HL-60 (cell line): ENCODE results near the gene CDK5RAP1.

ENCODE experiments used
- DNase-seq, 2 experiments: peaks; one replicate each; pipeline ENCODE4 v3.0.0-alpha.2; 2010 to 2020; ENCODE audit warnings: low read depth in 1 of 2, low spot score in 1 of 2
- H3K27ac ChIP-seq: fragments of 250-450 bp; sonication (Bioruptor Pico); replicated peaks from 2 replicates; pipeline ENCODE4 v1.5.1; 2020; ENCODE audit warnings: mild to moderate bottlenecking, moderate library complexity
- H3K27me3 ChIP-seq: fragments of 250-450 bp; sonication (Bioruptor Pico); 2 replicates; pipeline ENCODE4 v1.5.1; 2021; ENCODE audit warnings: mild to moderate bottlenecking, moderate library complexity; ENCODE audit not compliant: insufficient read depth, poor library complexity, severe bottlenecking
- H3K4me3 ChIP-seq: replicated peaks from 2 replicates; pipeline ENCODE4 v1.5.1; 2011; ENCODE audit warnings: mild to moderate bottlenecking, control low read depth, low read length; ENCODE audit not compliant: insufficient read depth
- CTCF ChIP-seq: IDR thresholded peaks from one replicate; pipeline ENCODE4 v1.5.1; 2011; ENCODE audit warnings: low read length, control low read depth, inconsistent platforms; ENCODE audit not compliant: insufficient read depth
- GABPA ChIP-seq: IDR thresholded peaks from 2 replicates; pipeline ENCODE4 v1.6.1; 2012; ENCODE audit warnings: low read depth
- POLR2AphosphoS5 ChIP-seq: IDR thresholded peaks from 2 replicates; pipeline ENCODE4 v1.6.1; 2012; ENCODE audit warnings: low read depth
- SPI1 ChIP-seq: IDR thresholded peaks from 2 replicates; pipeline ENCODE4 v1.6.1; 2012; ENCODE audit warnings: low read depth, mild to moderate bottlenecking, borderline replicate concordance
- long read RNA-seq: library from polyadenylated mRNA; unstranded; transcript quantifications from one replicate; pipeline ENCODE4 v2.0.0, GENCODE V29; 2020
- TF ChIP-seq, protein P1 (sequence below): IDR thresholded peaks from 2 replicates; pipeline ENCODE4 v1.6.1; 2012; ENCODE audit warnings: low read depth; ENCODE audit not compliant: insufficient replicate concordance

CDK5RAP1 gene, protein sequence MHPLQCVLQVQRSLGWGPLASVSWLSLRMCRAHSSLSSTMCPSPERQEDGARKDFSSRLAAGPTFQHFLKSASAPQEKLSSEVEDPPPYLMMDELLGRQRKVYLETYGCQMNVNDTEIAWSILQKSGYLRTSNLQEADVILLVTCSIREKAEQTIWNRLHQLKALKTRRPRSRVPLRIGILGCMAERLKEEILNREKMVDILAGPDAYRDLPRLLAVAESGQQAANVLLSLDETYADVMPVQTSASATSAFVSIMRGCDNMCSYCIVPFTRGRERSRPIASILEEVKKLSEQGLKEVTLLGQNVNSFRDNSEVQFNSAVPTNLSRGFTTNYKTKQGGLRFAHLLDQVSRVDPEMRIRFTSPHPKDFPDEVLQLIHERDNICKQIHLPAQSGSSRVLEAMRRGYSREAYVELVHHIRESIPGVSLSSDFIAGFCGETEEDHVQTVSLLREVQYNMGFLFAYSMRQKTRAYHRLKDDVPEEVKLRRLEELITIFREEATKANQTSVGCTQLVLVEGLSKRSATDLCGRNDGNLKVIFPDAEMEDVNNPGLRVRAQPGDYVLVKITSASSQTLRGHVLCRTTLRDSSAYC
- long read RNA-seq, transcript CDK5RAP1-202 (14 exons, 2,122 nt): major isoform, 317 of 485 reads
- long read RNA-seq, transcript CDK5RAP1-201 (13 exons, 1,891 nt): minor isoform, 5 of 485 reads
- long read RNA-seq, partial matches to known transcripts: 30 of 485 reads
- long read RNA-seq, other reads (novel, unspliced or antisense): 131 of 485 reads

DNA sequence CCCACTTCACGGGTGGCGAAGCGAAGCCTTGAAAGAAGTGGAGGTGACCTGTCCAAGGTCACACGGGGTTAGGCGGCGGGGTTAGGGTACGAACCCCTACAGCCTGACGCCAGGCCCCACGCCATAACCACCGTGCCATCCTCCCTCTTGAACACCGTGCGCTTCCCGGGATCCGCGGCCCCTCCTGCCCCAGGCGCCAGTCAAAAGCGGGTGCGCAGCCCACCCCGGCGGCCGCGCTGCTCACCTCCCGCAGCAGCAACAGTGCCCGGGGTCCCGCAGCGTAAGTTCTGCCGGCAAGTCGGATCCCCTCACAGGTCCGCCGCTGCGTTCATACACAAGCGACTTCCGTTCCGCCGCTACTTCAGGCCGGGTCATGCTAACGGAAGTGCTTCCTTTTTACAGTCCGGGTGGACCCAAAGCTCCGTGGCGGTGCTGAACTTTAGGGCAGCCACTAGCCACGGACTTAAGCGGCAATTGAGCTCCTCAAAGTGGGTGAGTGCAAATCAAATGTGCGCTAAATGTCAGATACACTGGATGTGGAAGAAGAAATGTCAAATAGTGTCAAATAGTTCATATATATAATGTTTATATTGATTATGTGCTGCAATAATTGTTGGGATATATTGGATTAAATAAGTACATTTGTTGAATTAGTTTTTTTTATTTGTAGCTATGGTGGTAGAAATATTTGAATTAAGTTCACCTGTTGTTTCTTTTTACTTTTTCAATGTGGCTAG, at the start of gene CDK5RAP1:
CDK5RAP1 (minus strand) TSS at position 336 of the 737 bp plus-strand sequence. CDS start 4,455 bp downstream, outside the sequence.
- Histone ChIP-seq H3K27me3 (no peaks in the 10 kb centered on the region), H3K4me3 (peak within 1 kb of the TSS; percentile 97), H3K27ac (peak within 1 kb of the TSS; percentile 73)
- TF ChIP-seq GABPA (peak; percentile 100), CTCF (no peak), SPI1 (no peak; the same call in 1 of the 2 replicates), POLR2AphosphoS5 (peak; percentile 91)
- TF ChIP-seq, protein P1, sequence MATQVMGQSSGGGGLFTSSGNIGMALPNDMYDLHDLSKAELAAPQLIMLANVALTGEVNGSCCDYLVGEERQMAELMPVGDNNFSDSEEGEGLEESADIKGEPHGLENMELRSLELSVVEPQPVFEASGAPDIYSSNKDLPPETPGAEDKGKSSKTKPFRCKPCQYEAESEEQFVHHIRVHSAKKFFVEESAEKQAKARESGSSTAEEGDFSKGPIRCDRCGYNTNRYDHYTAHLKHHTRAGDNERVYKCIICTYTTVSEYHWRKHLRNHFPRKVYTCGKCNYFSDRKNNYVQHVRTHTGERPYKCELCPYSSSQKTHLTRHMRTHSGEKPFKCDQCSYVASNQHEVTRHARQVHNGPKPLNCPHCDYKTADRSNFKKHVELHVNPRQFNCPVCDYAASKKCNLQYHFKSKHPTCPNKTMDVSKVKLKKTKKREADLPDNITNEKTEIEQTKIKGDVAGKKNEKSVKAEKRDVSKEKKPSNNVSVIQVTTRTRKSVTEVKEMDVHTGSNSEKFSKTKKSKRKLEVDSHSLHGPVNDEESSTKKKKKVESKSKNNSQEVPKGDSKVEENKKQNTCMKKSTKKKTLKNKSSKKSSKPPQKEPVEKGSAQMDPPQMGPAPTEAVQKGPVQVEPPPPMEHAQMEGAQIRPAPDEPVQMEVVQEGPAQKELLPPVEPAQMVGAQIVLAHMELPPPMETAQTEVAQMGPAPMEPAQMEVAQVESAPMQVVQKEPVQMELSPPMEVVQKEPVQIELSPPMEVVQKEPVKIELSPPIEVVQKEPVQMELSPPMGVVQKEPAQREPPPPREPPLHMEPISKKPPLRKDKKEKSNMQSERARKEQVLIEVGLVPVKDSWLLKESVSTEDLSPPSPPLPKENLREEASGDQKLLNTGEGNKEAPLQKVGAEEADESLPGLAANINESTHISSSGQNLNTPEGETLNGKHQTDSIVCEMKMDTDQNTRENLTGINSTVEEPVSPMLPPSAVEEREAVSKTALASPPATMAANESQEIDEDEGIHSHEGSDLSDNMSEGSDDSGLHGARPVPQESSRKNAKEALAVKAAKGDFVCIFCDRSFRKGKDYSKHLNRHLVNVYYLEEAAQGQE: peak; percentile 81
- peak; percentile 87 to 90 for DNase-seq

DNA sequence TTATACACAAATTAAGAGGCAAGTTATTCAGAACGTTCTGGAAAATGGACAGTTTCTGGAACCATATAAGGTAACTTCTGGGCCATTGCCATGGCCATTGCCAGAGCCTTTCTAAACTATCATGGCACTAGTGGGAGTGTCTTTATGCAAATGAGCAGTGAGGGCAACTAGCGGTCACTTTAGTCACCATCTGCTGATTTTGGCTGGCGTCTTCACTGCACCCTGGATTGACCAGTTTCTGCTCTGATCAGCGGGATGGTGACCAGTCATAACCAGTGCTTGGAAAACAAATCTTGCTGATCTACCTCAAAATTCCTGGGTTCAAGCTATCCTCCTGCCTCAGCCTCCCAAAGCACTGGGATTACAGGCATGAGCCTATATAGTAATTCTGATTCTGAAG, 49.5 kb upstream of the CDK5RAP1 start:
- no peak for DNase-seq
- Histone ChIP-seq H3K27me3 (no peaks in the 10 kb centered on the region), H3K27ac (no peak overlapping the region), H3K4me3 (no peak overlapping the region)
- TF ChIP-seq GABPA (no peak), CTCF (no peak), POLR2AphosphoS5 (no peak), SPI1 (no peak)
- TF ChIP-seq, protein P1: no peak

GRCh38 chr20:33445881-33446625, 44.7 kb upstream of the CDK5RAP1 start:
- TF ChIP-seq, protein P1: no peak
- H3K27ac ChIP-seq: no peak overlapping the region
- DNase-seq: no peak
- no peak overlapping the region for H3K4me3 ChIP-seq
- peaks cover 5% of the 10 kb centered on the region for H3K27me3 ChIP-seq
